GM18519 (cell line): ENCODE data around the gene PKNOX1.
"Not testable (repeated sequence)": the region's sequence is repeated elsewhere in the genome, so short reads cannot be mapped to it uniquely, and the experiment has no call there.

Experiments used
- ATAC-seq: cut with Tn5 transposase; IDR thresholded peaks from one replicate; pipeline ENCODE4 v1.9.1; 2021; ENCODE audit warnings: mild to moderate bottlenecking, moderate library complexity; ENCODE audit not compliant: unreplicated experiment, low FRiP score

Gene PKNOX1

GRCh38 chr21:42983103-42983502 is 8.7 kb downstream of the PKNOX1 start:
- no peak for ATAC-seq

- ATAC-seq, result no peak
Measured at GRCh38 chr21:42983869-42984268, 9.5 kb downstream of the PKNOX1 start.

GRCh38 chr21:42986125-42986783 is 11.9 kb downstream of the PKNOX1 start:
- no peak for ATAC-seq

- ATAC-seq, result no peak
Measured at GRCh38 chr21:42988236-42988965, 14.0 kb downstream of the PKNOX1 start.

- not testable (repeated sequence) for ATAC-seq
Measured at GRCh38 chr21:42989370-42989769, 15.0 kb downstream of the PKNOX1 start.

- ATAC-seq, result no peak
Measured at GRCh38 chr21:42989816-42990650, 15.7 kb downstream of the PKNOX1 start.

GRCh38 chr21:42991992-42992740 is 17.8 kb downstream of the PKNOX1 start:
- ATAC-seq, result no peak

- no peak for ATAC-seq
Measured at GRCh38 chr21:42993051-42993712, 18.8 kb downstream of the PKNOX1 start.

GRCh38 chr21:42997053-42997452 is 22.7 kb downstream of the PKNOX1 start:
- ATAC-seq, result no peak

GRCh38 chr21:42997983-42998382 is 23.6 kb downstream of the PKNOX1 start:
- not testable (repeated sequence) for ATAC-seq

GRCh38 chr21:42999152-42999551 is 24.8 kb downstream of the PKNOX1 start:
- ATAC-seq, result not testable (repeated sequence)

GRCh38 chr21:43000041-43000440 is 25.7 kb downstream of the PKNOX1 start:
- not testable (repeated sequence) for ATAC-seq

GRCh38 chr21:43001316-43001715 is 27.0 kb downstream of the PKNOX1 start:
- ATAC-seq, result no peak

- ATAC-seq, result no peak
Measured at GRCh38 chr21:43004926-43005325, 30.6 kb downstream of the PKNOX1 start.

GRCh38 chr21:43005635-43006034 is 31.3 kb downstream of the PKNOX1 start:
- no peak for ATAC-seq

GRCh38 chr21:43006051-43006873 is 31.9 kb downstream of the PKNOX1 start:
- not testable (repeated sequence) for ATAC-seq

GRCh38 chr21:43006874-43007208 is 32.5 kb downstream of the PKNOX1 start:
- no peak for ATAC-seq

- ATAC-seq, result no peak
Measured at GRCh38 chr21:43012596-43012995, 38.2 kb downstream of the PKNOX1 start.

- no peak for ATAC-seq
Measured at GRCh38 chr21:43015906-43016540, 41.7 kb downstream of the PKNOX1 start.
